Embryonic facial prominence (tissue), 1 donor: ENCODE measurements around the gene IL34.
"Not testable (repeated sequence)": the region's sequence is repeated elsewhere in the genome, so short reads cannot be mapped to it uniquely, and the experiment has no call there.

Source experiments
- DNase-seq: peaks from one replicate; pipeline ENCODE4 v3.0.0-alpha.2; 2016; ENCODE audit errors: extremely low spot score

The IL34 gene

GRCh38 chr16:70656712-70657263 lies 10.4 kb downstream of the IL34 start:
- DNase-seq, result no peak

- DNase-seq, result no peak
Measured at GRCh38 chr16:70657956-70658355, 11.6 kb downstream of the IL34 start.

GRCh38 chr16:70658921-70659320 lies 12.6 kb downstream of the IL34 start:
- no peak for DNase-seq

GRCh38 chr16:70659546-70659945 lies 13.2 kb downstream of the IL34 start:
- no peak for DNase-seq

GRCh38 chr16:70659953-70660671 lies 13.8 kb downstream of the IL34 start:
- no peak for DNase-seq

GRCh38 chr16:70660672-70661350 lies 14.5 kb downstream of the IL34 start:
- DNase-seq, result no peak

- DNase-seq, result no peak
Measured at GRCh38 chr16:70661534-70661917, 15.2 kb downstream of the IL34 start.

- DNase-seq, result no peak
Measured at GRCh38 chr16:70661918-70662641, 15.7 kb downstream of the IL34 start.

- DNase-seq, result no peak
Measured at GRCh38 chr16:70662991-70663523, 16.7 kb downstream of the IL34 start.

GRCh38 chr16:70663524-70664324 lies 17.4 kb downstream of the IL34 start:
- no peak for DNase-seq

- no peak for DNase-seq
Measured at GRCh38 chr16:70664325-70665112, 18.2 kb downstream of the IL34 start.

- DNase-seq, result no peak
Measured at GRCh38 chr16:70665113-70665694, 18.8 kb downstream of the IL34 start.

- no peak for DNase-seq
Measured at GRCh38 chr16:70665806-70666735, 19.7 kb downstream of the IL34 start.

GRCh38 chr16:70670175-70670574 lies 23.8 kb downstream of the IL34 start:
- DNase-seq, result no peak

- not testable (repeated sequence) for DNase-seq
Measured at GRCh38 chr16:70670938-70671337, 24.6 kb downstream of the IL34 start.

- no peak for DNase-seq
Measured at GRCh38 chr16:70674221-70675014, 28.1 kb downstream of the IL34 start.

GRCh38 chr16:70675851-70676513 lies 29.6 kb downstream of the IL34 start:
- no peak for DNase-seq
